HG03558 (cell line): ENCODE results near the gene USP36.

Experiments used
- ATAC-seq: cut with Tn5 transposase; IDR thresholded peaks from one replicate; pipeline ENCODE4 v1.9.1; 2021; ENCODE audit warnings: moderate number of reproducible peaks; ENCODE audit not compliant: unreplicated experiment; ENCODE audit errors: extremely low read depth

The USP36 gene

DNA sequence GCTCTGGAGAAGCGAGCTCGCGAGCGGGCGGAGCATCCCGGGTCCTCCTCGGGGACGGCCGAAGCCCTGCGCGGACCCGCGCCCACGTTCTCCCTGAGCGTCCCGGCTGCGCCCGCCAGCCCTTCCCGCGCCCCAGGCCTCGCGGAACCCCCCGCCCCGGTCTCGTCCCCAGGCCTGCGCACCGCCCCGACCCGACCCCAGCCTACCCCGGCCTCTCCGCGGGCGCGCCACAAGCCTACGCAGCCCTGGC lies 159 bp downstream of the USP36 start:
- ATAC-seq: no peak

- no peak for ATAC-seq
Measured at GRCh38 chr17:78839762-78840529, 668 bp downstream of the USP36 start.

DNA sequence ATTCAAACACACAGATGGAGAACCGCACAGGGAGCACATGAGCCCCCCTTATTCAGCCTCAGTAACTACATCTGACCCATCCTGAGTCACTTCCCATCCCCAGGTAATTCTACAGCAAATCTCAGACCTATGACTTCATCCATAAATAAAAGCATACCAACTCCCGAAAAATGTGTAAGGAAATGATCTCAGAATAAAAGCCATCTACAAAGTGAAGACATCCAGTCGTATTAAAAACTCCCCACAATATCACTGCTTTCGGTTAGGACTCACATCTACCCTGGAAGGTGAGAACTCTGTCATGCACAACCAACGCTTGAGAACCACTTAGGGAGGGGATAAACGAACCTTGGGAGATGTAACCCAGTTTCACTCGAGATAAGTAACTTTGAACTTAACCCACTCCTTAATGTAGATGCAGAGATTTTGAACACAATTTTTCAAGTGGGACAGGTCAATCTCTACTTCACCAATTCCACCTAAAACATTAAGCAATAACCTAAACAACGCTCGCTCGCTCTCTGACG lies 1.3 kb downstream of the USP36 start:
- ATAC-seq: no peak

GRCh38 chr17:78838574-78839005 lies 2.0 kb downstream of the USP36 start:
- ATAC-seq: no peak

GRCh38 chr17:78836420-78837021 lies 4.1 kb downstream of the USP36 start:
- ATAC-seq: no peak

DNA sequence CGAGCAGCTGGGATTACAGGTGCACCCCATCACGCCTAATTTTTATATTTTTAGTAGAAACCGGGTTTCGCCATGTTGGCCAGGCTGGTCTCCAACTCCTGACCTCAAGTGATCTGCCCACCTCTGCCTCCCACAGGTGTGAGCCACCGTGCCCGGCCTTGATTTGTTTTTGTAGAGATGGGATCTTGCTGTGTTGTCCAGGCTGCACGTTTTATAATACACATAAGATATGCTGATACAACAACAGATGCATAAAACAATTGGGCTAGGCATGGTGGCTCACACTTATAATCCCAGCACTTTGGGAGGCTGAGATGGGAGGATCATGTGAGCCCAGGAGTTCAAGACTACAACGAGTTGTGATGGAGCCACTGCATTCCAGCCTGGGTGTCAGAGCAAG lies 6.0 kb downstream of the USP36 start:
- no peak for ATAC-seq

- ATAC-seq: no peak
Measured at GRCh38 chr17:78832541-78832810, 8.1 kb downstream of the USP36 start.

GRCh38 chr17:78831688-78832540 lies 8.7 kb downstream of the USP36 start:
- no peak for ATAC-seq

DNA sequence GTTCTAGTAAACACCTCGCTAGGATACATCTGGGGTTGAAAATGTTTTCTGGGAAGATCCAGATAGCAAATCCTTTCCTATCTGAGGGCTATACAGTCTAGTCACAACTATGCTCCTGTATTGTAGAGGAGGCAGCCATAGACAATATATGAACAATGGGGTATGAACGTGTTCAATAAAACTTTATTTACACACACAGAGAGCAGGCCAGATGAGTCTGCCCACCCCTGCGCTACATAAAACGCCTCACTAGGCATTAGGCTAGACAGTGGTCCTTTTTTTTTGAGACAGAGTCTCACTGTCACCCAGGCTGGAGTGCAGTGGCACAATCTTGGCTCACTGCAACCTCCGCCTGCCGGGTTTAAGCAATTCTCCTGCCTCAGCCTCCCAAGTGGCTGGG lies 11.1 kb downstream of the USP36 start:
- ATAC-seq: no peak

- ATAC-seq: no peak
Measured at GRCh38 chr17:78828470-78829185, 12.0 kb downstream of the USP36 start.

GRCh38 chr17:78826836-78827509 lies 13.6 kb downstream of the USP36 start:
- ATAC-seq: no peak

DNA sequence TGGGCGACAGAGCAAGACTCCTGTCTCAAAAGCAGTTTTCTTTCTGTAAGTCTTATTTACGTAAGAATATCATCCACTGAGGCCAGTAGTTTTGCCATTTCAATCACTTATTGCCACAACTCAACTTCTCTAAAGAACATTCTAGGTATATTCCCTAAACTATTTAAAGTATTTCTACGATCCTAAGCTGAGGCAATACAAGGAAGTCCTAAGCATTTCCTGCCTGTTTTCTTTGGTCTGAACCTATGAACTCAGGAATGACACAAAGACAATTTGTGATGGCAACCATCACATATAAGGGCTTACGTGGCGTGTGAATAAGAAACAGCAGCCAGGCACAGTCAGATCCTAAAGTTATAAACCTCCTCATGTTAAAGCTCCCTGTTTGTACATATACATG lies 14.2 kb downstream of the USP36 start:
- no peak for ATAC-seq

DNA sequence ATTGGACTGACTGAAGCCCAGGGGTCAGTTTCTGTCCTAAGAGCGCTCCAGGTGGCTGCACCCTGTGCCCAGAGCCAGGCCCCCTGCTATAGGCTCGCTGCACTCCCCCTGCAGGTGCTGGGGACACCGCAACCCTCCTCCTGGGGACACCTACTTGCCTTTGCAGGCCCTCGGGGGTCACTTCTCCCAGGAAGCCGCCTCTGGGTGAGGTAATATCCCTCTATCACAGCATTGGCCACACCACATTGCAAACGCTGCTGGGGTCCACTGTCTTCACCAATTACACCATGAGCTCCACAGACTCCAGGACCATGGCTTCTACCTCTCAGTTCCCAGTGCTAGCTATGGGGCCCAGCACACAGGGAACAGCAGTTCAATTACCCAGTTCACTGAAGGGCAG lies 14.9 kb downstream of the USP36 start:
- no peak for ATAC-seq

DNA sequence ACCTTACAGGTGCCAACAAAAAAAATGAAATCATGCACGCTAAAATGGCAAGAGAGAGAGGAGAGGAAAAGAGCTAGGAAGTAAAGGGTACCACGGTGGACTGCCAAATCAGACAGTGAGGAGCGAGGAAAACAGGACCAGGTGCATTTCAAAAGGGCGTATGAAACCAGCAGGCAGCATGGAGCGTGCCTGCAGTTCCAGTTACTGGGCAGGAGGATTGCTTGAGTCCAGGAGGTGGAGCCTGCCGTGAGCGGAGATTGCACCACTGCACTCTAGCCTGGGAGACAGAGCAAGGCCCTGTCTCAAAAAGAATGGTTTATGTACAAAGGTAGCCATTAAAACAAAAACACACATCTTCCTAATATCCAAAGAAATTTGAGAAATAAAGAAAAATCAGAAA lies 16.4 kb downstream of the USP36 start:
- no peak for ATAC-seq

DNA sequence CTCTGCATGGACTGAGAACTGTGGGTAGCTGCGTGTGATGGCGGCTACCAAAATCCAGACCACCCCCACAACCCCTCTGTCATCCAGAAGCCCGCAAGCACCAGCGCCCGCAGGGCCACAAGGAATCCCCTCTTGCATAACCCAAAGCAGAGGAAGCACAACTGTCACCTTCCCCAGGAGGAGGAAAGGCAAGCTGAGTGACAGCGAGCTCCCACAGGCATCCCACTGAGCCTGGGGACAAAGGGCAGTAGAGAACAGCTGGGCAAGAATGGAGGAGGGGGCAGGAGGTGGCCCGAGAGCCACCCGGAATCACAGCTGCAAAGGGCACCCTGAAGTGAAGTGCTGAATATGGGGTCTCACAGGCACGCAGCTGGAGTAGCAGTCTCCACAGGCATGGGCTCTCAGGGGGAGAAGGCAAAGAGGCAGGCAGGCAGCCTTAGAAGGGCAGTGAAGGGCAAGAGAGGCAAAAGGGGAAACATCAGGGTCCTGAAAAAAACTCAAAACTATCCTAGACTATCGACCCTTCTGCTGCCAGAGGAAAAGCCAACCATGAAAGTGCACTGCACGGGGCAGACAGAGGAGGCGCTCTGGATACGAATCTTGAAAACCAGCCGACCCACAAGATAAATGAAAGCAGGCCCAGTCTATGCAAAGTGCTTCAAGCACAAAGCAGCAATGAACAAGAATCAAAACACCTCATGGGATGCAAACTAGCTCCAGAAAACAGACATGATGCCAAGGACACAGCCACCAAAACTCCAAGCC lies 17.1 kb downstream of the USP36 start:
- no peak for ATAC-seq

- ATAC-seq: no peak
Measured at GRCh38 chr17:78822552-78822951, 18.1 kb downstream of the USP36 start.

- no peak for ATAC-seq
Measured at GRCh38 chr17:78821961-78822360, 18.7 kb downstream of the USP36 start.

DNA sequence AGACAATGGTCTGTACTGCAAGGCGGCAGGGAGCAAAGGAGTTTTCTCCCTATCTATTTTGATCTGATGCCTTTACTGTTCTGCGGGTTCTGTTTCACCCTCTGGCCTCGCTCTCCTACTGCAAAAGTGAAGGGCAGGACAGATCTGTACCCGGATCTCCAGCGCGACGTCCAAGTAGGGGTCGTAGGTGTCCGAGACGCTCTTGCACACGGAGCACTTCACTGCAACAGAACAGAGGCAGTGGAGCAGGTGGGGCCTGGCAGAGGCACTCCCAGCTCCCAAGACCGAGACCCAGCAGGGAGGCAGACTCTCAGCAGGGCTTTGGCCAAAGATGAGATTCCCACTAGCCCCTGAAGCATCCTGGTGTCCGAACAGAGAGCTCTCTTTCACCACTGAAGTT lies 19.8 kb downstream of the USP36 start:
- ATAC-seq: no peak
